ENCODE data around the gene EAPP. TPM values are rescaled to one million over a fixed set of nuclear protein-coding genes. Genes with fewer than 3 reads are reported as not detected.
A peak's percentile ranks its signal among the peaks of the same experiment; 100 is the strongest.
"Not testable (repeated sequence)": the region's sequence is repeated elsewhere in the genome, so short reads cannot be mapped to it uniquely, and the experiment has no call there.

Gene EAPP
- total RNA-seq (2014; rRNA removed) = 33.5 and 37.1 TPM in 2 replicates
- 23.7 TPM for polyA plus RNA-seq (2012)

- DNase-seq (ENCODE audit: low read depth) = peak; percentile 96
Observed at GRCh38 chr14:34539407-34540180, at the start of gene EAPP. Gene EAPP (minus strand): TSS chr14:34539701. CDS start chr14:34539628, 73 bp downstream.

- no peak for DNase-seq (ENCODE audit: low read depth)
Observed at GRCh38 chr14:34583525-34583924, 44.0 kb upstream of the EAPP start.

GRCh38 chr14:34582117-34582680 is 42.7 kb upstream of the EAPP start:
- no peak for DNase-seq (ENCODE audit: low read depth)

GRCh38 chr14:34580381-34580780 is 40.9 kb upstream of the EAPP start:
- no peak for DNase-seq (ENCODE audit: low read depth)

DNA sequence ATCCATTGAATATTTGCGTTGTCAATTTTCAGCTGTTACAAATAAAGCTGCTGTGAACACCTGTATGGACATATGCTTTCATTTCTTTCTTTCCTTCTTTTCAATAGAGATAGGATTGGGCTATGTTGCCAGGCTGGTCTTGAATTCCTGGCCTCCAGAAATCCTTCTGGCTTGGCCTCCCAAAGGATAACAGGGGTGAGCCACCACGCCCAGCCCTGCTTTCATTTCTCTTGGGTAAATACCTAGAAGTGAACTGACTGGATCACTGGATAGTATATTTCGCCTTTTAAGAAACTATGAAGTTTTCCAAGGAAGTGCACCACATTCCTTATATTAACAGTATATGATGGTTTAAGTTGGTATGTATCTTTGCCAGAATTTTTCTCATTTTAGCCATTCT is 32.3 kb upstream of the EAPP start:
- no peak for DNase-seq (ENCODE audit: low read depth)

GRCh38 chr14:34569750-34570149 is 30.2 kb upstream of the EAPP start:
- DNase-seq (ENCODE audit: low read depth) = no peak

GRCh38 chr14:34568803-34569202 is 29.3 kb upstream of the EAPP start:
- DNase-seq (ENCODE audit: low read depth) = no peak

- DNase-seq (ENCODE audit: low read depth) = no peak
Observed at GRCh38 chr14:34562776-34563150, 23.3 kb upstream of the EAPP start.

GRCh38 chr14:34562037-34562775 is 22.7 kb upstream of the EAPP start:
- not testable (repeated sequence) for DNase-seq (ENCODE audit: low read depth)

DNA sequence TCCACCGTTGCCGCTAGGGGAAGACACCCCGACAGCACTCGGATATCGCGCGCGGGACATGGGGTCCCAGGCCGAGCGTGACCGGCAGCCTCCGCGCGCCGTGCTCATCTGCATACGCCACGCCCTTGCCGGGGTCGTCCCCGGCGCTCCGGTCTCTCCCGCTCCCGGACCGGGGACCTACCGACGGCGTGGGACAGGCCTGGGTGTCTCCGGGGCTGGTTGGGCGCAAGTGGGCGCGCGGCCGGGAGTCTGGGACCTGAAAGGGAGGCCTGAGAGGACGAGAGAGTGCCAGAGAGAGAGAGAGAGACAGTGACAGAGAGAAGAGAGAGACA is 17.0 kb upstream of the EAPP start:
- DNase-seq (ENCODE audit: low read depth) = not testable (repeated sequence)

- DNase-seq (ENCODE audit: low read depth) = not testable (repeated sequence)
Observed at GRCh38 chr14:34555583-34556497, 16.3 kb upstream of the EAPP start.

GRCh38 chr14:34554540-34555250 is 15.2 kb upstream of the EAPP start:
- DNase-seq (ENCODE audit: low read depth) = peak; percentile 10

GRCh38 chr14:34549276-34549966 is 9.9 kb upstream of the EAPP start:
- DNase-seq (ENCODE audit: low read depth) = not testable (repeated sequence)

DNA sequence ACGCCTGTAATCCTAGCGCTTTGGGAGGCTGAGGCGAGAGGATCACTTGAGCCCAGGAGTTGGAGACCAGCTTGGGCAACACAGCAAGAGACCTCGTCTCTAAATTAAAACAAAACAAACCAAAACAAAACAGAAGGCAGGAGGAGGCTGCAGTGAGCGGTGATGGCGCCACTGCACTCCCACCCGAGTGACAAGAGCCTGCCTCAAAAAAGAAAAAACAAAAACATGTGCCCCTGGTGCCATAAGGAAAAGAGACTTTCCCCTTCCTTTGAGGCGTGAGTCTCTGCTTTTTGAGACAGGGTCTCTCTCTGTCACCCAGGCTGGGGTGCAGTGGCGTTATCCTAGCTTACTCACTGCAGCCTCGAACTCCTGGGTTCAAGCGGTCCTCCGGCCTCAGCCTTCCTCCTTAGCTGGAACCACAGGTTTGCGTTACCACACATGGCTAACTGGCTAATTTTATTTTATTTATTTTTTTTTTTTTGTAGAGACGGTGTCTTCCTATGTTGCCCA is 9.0 kb upstream of the EAPP start:
- DNase-seq (ENCODE audit: low read depth) = no peak

DNA sequence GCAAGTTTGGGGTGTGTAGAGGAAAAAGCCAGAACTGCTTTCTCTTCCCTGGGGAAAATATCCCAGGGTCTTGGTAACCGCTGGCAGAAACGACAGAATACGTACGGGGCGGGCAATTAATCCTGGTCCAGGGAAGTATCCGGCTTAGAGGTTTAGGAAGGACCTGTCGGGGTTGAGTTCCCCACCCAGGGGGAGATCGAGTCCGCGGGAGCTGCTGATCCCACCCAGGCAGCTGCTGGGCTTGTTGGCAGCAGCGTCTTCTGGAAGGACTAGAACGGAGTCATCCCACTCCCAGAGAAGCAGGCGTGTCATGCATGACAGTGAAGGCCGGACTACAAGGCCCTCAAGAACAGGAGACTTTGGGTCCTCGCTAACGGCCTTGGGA is 7.6 kb upstream of the EAPP start:
- not testable (repeated sequence) for DNase-seq (ENCODE audit: low read depth)

- DNase-seq (ENCODE audit: low read depth) = not testable (repeated sequence)
Observed at GRCh38 chr14:34546272-34547135, 7.0 kb upstream of the EAPP start.

DNA sequence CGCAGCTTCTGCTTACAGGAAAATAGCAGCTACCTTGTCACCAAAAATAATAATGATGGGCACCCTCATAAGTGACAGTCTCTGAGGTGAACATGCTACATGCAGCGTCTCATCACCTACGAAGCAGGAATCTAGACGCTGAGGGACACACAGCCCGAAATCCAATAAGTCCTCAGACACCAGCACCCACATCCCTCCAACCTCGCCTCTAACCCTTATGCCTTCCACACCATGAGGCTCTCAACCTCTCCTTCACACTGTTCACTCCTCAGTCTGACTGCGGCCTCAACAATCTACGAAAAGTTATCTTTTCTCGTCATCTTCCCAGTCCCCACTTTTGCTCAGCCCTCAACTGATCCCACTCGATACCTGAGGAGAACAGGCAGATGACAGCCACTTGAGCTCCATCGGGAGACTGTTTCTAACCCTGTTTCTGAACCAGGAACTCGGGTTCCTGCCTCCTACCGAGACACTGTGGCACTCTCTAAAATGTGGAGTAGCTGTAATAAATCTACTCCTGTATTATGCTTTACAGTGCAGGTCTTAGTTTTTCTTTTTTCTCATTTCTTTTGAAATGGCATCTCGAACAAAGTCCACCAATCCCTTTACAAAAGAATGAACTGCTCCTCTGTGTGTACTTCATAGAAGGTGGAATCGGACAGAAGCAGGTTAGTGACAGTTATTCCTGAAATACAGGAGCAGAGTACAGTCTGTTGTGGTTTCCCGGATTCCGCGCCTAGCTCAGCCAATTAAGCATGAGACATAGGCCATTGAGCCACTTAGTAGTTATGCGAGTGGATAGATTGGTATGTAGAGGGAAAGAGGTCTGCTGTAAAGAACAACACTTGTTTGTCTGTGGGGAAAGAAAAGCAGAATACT is 919 bp upstream of the EAPP start:
- DNase-seq (ENCODE audit: low read depth) = not testable (repeated sequence)

GRCh38 chr14:34538871-34539406 is 562 bp downstream of the EAPP start:
- no peak for DNase-seq (ENCODE audit: low read depth)

Measured in LHCN-M2 (cell line).